C4-2B (cell line): Measurements from ENCODE around the gene EEIG1.

Source experiments
- H3K27ac ChIP-seq: fragments of 450-650 bp; 2 replicates; pipeline ENCODE4 v1.5.1; 2017
- CTCF ChIP-seq: fragments of 450-650 bp; conservative IDR thresholded peaks from 2 replicates; pipeline ENCODE4 v1.5.1; 2017; ENCODE audit warnings: mild to moderate bottlenecking
- ZFX ChIP-seq: fragments of 450-650 bp; IDR thresholded peaks from 2 replicates; pipeline ENCODE4 v1.6.1; 2017

Gene EEIG1

GRCh38 chr9:127985011-127985410, 4.2 kb upstream of the EEIG1 start:
- TF ChIP-seq CTCF, result no peak
- no peak for TF ChIP-seq ZFX
- no peak overlapping the region for H3K27ac ChIP-seq

- no peak for TF ChIP-seq CTCF
- TF ChIP-seq ZFX, result no peak
- no peak overlapping the region for H3K27ac ChIP-seq
Measured at GRCh38 chr9:127983847-127984289, 3.1 kb upstream of the EEIG1 start.

GRCh38 chr9:127982912-127983311, 2.1 kb upstream of the EEIG1 start:
- TF ChIP-seq ZFX (no peak), CTCF (no peak)
- H3K27ac ChIP-seq, result no peak overlapping the region

GRCh38 chr9:127981559-127982121, 851 bp upstream of the EEIG1 start:
- TF ChIP-seq ZFX, result no peak
- peak overlapping the region; percentile 80 for H3K27ac ChIP-seq

GRCh38 chr9:127980060-127980705, 606 bp downstream of the EEIG1 start:
- TF ChIP-seq CTCF, result no peak
- TF ChIP-seq ZFX, result no peak
- peak overlapping the region; percentile 80 for H3K27ac ChIP-seq

GRCh38 chr9:127979333-127980059, 1.3 kb downstream of the EEIG1 start:
- peak overlapping the region; percentile 80 for H3K27ac ChIP-seq
- peak; percentile 24; the same call in 1 of the 2 replicates for TF ChIP-seq ZFX
- TF ChIP-seq CTCF, result no peak

GRCh38 chr9:127979015-127979332, 1.8 kb downstream of the EEIG1 start:
- H3K27ac ChIP-seq, result peak overlapping the region; percentile 80
- TF ChIP-seq CTCF (no peak), ZFX (no peak)
